ENCODE results near the gene EIF4B. TPM values are rescaled to one million over a fixed set of nuclear protein-coding genes. Genes with fewer than 3 reads are reported as not detected.

Gene EIF4B
- total RNA-seq, 1 experiment from 2014 or later: 713 TPM

DNA sequence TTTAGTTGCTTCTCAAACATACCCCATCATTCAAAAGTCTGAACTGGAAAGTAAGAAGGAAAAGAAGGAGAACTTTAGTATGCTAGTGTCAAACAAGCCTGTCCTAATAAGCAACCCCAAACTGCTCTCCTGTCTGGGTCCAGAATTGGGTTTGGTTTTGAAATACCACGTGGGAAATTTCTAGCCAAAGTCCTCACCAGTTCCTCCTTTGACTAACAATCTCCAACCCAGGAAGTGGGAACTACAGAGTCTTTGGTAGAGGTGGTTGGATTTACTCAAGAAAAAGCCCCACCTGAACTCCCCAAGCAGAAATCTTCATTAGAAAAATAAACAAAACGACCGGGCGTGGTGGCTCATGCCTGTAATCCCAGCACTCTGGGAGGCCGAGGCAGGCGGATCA is 17.4 kb upstream of the EIF4B start:
- no peak for DNase-seq
- TF ChIP-seq CTCF (conservative IDR thresholded peaks at IDR 0.05): no peak
- WGBS (ENCODE audit: extremely low coverage, insufficient read length, low lambda C conversion rate): no CpG with 5 or more reads among the region's 6 CpGs
- Histone ChIP-seq H2BK5ac (ENCODE audit: insufficient read length, low read length) (no peak overlapping the region), H2BK12ac (ENCODE audit: insufficient read length, low read depth, low read length) (no peak overlapping the region), H3K14ac (ENCODE audit: insufficient read depth, low read length) (no peak overlapping the region), H3K9ac (ENCODE audit: extremely low read depth, insufficient read length, low read length) (no peak overlapping the region), H3K9me3 (ENCODE audit: control insufficient read depth, low read depth, low read length) (no peaks in the 10 kb centered on the region), H3T11ph (ENCODE audit: low read length) (no peak overlapping the region), H2BK120ac (ENCODE audit: low read depth, low read length, poor library complexity, severe bottlenecking) (no peak overlapping the region), H4K5ac (ENCODE audit: insufficient read length, low read depth, low read length) (no peak overlapping the region), H2AFZ (ENCODE audit: low read length) (no peak overlapping the region), H3K23me2 (ENCODE audit: insufficient read length, low read depth, low read length, poor library complexity, severe bottlenecking) (no peaks in the 10 kb centered on the region), H3K4me2 (ENCODE audit: insufficient read depth, insufficient read length, low read length) (no peak overlapping the region), H3K79me1 (ENCODE audit: insufficient read depth, low read depth, low read length, poor library complexity, severe bottlenecking) (no peaks in the 10 kb centered on the region), H3K18ac (ENCODE audit: insufficient read length, low read depth, low read length) (no peak overlapping the region), H2BK15ac (ENCODE audit: low read depth, low read length) (no peak overlapping the region), H3K27ac (ENCODE audit: insufficient read length, low read depth, low read length) (no peak overlapping the region), H3K56ac (ENCODE audit: insufficient read length, low read depth, low read length) (no peak overlapping the region), H3K4ac (ENCODE audit: low read depth, low read length) (no peak overlapping the region), H4K91ac (ENCODE audit: insufficient read length, low read depth, low read length) (no peak overlapping the region), H3K79me2 (ENCODE audit: insufficient read depth, low read length) (no peaks in the 10 kb centered on the region), H2AK5ac (ENCODE audit: insufficient read length, low read length) (no peak overlapping the region), H2BK20ac (ENCODE audit: low read depth, low read length, poor library complexity, severe bottlenecking) (no peak overlapping the region), H3K27me3 (ENCODE audit: insufficient read depth, low read length) (no peaks in the 10 kb centered on the region), H4K20me1 (ENCODE audit: control insufficient read depth, insufficient read depth, insufficient read length) (no peaks in the 10 kb centered on the region), H3K23ac (ENCODE audit: insufficient read length, low read depth, low read length) (no peak overlapping the region), H4K8ac (replicated peaks; ENCODE audit: insufficient read length, low read depth, low read length) (no peak overlapping the region), H3K4me1 (ENCODE audit: insufficient read depth, low read length) (peaks cover 3% of the 10 kb centered on the region; the same call in 1 of the 2 replicates)
- Mint-ChIP-seq H3K9me3 (no peaks in the 10 kb centered on the region), H3K27me3 (ENCODE audit: low read depth) (peaks cover 4% of the 10 kb centered on the region; the same call in 1 of the 2 replicates), H3K4me1 (peaks cover 8 to 9% of the 10 kb centered on the region in 2 experiments), H3K36me3 (ENCODE audit: insufficient read depth in 1 of 3, low read depth in 3 of 3) (no peaks in the 10 kb centered on the region), H3K4me3 (no peak overlapping the region), H3K27ac (no peak overlapping the region)
